ENCODE measurements around the gene GUCY2C.

Gene GUCY2C

DNA sequence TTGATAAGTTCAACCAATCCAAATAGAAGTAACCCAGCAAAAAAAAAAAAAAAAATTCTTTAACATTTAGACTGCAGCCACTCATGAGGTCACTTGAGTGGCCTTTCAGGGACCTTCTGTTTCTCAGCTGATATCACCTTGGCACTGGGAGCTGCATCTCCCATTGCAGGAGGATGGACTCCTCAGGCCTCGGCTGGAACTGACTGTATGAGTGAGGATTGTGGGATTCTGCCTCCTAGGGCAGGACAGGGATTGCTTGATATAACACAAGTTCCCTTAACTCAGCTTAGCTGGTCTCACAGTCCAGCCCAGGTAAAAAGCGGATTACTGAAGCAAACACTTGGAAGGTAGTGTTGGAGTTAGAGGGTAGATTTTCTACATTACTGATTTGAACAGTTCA is 3.5 kb upstream of the GUCY2C start:
- DNase-seq (ENCODE audit: low read depth), result no peak
- H3K4me3 ChIP-seq (ENCODE audit: low read depth, low read length), result no peak overlapping the region
- TF ChIP-seq, protein P1, sequence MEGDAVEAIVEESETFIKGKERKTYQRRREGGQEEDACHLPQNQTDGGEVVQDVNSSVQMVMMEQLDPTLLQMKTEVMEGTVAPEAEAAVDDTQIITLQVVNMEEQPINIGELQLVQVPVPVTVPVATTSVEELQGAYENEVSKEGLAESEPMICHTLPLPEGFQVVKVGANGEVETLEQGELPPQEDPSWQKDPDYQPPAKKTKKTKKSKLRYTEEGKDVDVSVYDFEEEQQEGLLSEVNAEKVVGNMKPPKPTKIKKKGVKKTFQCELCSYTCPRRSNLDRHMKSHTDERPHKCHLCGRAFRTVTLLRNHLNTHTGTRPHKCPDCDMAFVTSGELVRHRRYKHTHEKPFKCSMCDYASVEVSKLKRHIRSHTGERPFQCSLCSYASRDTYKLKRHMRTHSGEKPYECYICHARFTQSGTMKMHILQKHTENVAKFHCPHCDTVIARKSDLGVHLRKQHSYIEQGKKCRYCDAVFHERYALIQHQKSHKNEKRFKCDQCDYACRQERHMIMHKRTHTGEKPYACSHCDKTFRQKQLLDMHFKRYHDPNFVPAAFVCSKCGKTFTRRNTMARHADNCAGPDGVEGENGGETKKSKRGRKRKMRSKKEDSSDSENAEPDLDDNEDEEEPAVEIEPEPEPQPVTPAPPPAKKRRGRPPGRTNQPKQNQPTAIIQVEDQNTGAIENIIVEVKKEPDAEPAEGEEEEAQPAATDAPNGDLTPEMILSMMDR (IDR thresholded peaks at IDR 0.05; ENCODE audit: low read depth, low read length, missing control alignments), result no peak

DNA sequence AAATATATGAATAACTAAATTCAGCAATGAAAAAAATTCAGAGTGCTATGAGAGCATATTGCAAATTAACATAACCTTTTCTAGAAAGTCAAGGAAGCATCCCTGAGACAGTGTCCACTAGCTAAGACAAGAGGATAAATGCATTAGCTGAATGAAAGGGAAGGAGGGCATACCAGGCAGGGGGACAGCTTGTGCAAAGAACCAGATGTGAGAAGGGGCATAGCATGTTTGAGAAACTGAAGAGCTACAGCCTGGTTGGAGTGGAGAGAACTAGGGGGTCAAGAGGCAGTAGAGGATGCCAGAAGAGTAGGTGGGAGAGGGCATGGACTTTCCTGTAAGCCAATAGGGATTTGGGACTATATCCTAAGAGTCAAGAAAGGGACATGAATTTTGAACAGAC is 2.2 kb upstream of the GUCY2C start:
- no peak for DNase-seq (ENCODE audit: low read depth)
- TF ChIP-seq, protein P1 (IDR thresholded peaks at IDR 0.05; ENCODE audit: low read depth, low read length, missing control alignments), result no peak
- H3K4me3 ChIP-seq (ENCODE audit: low read depth, low read length), result no peak overlapping the region

DNA sequence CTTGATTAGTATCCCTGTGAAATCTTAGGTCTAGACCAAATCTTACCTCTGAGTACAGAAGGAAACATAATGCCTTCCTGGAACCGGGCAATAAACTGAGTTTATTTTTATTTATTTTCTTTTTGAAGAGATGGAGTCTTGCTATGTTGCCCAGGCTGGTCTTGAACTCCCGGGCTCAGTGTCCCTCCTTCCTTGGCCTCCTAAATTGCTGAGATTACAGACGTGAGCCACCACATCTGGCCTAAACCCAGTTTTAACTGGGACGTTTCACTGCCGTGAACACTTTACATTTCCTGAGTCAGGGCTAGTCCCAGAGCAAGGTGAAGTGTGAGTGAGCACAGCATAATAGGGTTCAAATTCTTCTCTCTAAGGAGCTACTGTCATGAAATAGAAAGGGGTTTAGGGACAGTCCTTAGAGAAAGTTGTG is 671 bp downstream of the GUCY2C start:
- TF ChIP-seq, protein P1 (IDR thresholded peaks at IDR 0.05; ENCODE audit: low read depth, low read length, missing control alignments), result no peak
- no peak for DNase-seq (ENCODE audit: low read depth)
- no peak overlapping the region for H3K4me3 ChIP-seq (ENCODE audit: low read depth, low read length)

DNA sequence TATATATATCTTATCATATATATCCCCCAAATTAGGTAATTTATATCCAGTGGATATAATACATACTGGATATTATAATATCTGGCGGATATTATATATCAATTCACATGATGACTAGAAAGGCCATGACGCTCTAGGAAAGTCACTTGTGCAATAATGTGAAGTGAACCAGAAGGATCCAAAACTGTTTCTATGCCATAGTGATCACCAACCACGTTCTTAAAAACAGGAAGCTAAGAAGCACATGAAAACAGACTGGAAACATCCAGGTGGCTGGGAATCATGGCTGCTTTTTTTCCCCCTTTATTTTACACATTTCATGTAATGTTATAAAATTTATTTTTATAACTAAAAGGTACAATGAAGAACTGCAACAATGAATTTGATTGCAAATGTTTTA is 1.4 kb downstream of the GUCY2C start:
- DNase-seq (ENCODE audit: low read depth), result no peak
- TF ChIP-seq, protein P1 (IDR thresholded peaks at IDR 0.05; ENCODE audit: low read depth, low read length, missing control alignments), result no peak
- no peak overlapping the region for H3K4me3 ChIP-seq (ENCODE audit: low read depth, low read length)

DNA sequence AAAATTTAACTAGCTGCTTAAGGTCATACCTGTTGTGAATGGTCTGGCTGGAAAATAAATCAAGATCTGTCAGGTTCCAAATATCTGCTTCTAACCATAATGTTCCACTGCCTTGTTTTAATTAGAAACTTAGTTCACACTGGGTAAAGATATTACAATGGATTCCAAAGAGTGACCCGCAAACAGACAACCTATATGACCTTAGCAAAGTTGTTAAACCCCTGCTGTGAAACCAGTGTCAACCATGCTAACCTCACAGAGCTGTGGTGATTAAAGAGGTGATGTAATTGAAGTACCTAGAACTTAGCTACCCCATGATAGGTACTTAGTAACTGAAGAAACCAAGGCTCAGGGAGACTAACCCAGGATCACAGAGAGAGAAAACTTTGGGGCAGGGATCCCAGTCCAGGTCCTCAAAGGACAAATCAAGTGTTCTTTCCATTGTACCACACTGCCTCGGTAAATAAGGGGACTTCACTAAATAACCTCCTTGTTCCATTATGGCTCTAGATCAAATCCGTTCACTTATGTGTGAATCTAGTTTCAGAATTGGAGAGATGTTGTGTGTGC is 2.2 kb downstream of the GUCY2C start:
- TF ChIP-seq, protein P1 (IDR thresholded peaks at IDR 0.05; ENCODE audit: low read depth, low read length, missing control alignments), result no peak
- no peak for DNase-seq (ENCODE audit: low read depth)
- H3K4me3 ChIP-seq (ENCODE audit: low read depth, low read length), result no peak overlapping the region

DNA sequence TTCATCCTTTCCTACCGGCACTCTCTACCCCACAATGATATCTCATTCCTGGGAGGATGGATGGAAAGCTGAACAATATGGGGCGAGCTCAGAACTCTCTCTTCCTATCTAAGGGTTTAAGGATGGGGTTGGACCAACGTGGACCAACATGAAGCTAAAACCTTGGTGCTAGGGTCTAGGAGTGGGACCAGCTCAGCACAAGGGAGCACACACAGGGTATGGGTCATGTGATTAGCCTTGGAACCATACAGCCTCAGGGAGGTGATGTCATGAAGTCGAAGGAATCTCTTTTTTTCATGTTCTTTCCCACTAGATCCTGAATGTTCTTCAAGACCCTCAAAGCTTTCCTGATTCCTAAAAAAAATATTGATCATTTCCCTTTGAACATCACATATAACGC is 3.3 kb downstream of the GUCY2C start:
- no peak overlapping the region for H3K4me3 ChIP-seq (ENCODE audit: low read depth, low read length)
- no peak for DNase-seq (ENCODE audit: low read depth)
- TF ChIP-seq, protein P1 (IDR thresholded peaks at IDR 0.05; ENCODE audit: low read depth, low read length, missing control alignments), result no peak

DNA sequence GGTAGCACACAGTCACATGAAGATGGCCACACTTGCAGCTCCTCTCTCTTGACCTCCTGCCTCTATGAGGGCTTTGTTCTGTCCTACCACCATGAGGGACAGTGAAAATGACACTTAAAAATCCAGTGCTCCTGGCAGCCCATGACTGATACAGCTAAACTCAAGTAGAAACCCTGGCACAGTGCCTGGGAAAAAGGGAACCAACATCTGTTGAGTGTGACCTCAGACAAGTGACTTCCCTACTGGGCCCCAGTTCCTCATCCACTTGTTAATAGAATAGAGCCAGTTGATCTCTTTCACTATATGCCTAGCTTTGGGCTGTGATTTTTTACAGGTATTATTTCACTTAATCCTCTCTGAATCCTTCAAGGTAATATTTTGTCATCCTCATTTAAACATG is 4.8 kb downstream of the GUCY2C start:
- TF ChIP-seq, protein P1 (IDR thresholded peaks at IDR 0.05; ENCODE audit: low read depth, low read length, missing control alignments), result no peak
- no peak for DNase-seq (ENCODE audit: low read depth)
- no peak overlapping the region for H3K4me3 ChIP-seq (ENCODE audit: low read depth, low read length)

Data from GM12864 (cell line).